Measurements from ENCODE around the gene CLDN24.
A peak's percentile ranks its signal among the peaks of the same experiment; 100 is the strongest.

Gene CLDN24

GRCh38 chr4:183322326-183322725, at the start of gene CLDN24:
TSS of gene CLDN24 (minus strand) at chr4:183322426. CDS start at chr4:183322426, 0 bp downstream.
- no peak for DNase-seq

DNA sequence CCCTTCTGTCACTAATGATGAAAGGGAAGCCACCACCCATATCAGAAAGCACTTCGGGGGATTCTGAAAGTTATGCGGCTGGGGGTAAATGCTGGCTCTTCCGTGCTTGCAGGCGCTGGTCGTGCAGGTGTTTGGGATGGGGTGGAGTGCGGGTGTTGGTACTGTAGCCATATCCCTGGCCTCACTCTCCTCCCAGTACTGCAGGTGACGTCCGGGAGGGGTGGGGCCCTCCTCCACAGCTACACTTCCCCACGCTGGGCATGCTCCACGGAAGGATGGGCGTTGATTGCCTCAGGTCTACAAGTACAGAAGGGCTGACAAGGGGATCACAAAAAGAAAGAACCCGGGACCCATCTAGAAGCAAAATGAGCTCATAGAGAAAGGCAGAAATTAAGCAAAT, 48.6 kb upstream of the CLDN24 start:
- no peak for DNase-seq

DNA sequence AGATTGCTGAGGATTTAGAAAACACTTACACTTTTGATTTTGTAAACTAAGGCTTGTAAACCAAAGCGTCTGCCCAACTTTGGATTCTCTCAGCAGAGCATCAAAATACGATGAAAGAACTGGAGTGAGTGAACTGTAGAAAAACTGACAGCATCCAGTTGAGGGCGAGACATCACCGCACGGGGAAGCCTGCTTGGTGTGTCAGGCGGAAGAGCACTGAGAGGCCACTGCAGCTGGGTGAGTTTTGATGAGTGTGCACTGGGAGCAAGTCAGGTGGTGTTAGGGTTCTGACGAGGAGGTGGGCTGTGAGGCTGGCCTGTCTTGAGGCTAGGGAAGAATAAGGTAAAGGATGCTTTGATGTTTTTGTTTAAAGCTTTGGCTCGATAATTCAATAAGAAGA, 46.8 kb upstream of the CLDN24 start:
- DNase-seq: no peak

- no peak for DNase-seq
These were observed 44.1 kb upstream of the CLDN24 start for GRCh38 chr4:183366206-183366835.

DNA sequence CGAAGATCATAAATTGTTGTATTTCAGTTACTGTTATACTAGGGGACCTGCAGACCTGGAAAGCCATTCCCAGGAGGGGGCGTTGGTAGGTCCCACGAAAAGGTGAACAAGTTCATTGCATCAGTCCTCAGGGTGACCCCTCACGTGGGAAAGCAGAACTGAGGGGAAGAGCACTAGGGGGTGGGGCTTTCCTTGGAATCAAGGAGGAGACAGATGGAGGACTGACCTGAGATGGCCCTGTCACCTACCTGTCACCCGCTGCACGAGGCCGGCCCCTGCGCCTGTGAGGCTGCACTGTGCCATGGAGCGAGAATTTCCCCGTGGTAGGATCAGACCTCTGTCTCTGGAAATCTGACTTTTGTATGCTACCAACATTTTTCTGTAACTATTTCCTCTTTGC, 41.8 kb upstream of the CLDN24 start:
- no peak for DNase-seq

- DNase-seq: no peak
These were observed 40.8 kb upstream of the CLDN24 start for GRCh38 chr4:183362916-183363542.

- no peak for DNase-seq
These were observed 39.8 kb upstream of the CLDN24 start for GRCh38 chr4:183362036-183362435.

DNA sequence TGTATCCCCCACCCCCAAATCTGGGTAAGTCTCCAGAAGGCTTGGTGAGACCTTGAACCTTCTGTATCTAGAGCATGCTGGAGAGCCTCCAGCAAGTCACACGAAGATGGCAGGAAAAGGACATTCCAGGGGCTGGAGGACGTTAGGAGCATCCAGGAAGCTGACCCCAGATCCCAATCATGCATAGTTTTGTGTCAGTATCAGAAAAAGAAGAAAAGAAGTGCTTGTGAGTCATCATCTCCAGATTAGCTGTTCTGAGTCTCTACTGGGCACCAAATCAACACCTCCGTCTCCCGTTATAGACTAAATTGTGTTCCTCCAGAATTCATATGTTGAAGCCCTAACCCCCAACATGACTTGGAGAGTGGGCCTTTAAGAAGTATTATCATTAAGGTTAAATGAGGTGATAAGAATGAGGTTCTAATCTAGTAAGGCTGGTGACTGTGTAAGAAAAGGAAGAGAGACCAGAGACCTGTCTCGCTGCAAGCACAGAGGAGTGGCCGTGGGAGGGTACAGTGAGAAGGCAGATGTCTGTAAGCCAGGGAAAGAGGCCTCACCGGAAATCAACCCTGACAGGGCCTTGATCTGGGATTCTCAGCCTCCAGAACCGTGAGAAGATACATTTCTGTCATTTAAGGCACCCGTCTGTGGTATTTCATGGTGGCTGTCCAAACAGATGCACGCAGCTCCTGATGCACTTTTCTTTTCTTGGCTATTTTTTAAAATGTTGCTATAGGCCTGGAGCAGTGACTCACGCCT, 38.1 kb upstream of the CLDN24 start:
- DNase-seq: no peak

GRCh38 chr4:183358215-183358755, 36.1 kb upstream of the CLDN24 start:
- DNase-seq: no peak

GRCh38 chr4:183356931-183357675, 34.9 kb upstream of the CLDN24 start:
- DNase-seq: no peak

GRCh38 chr4:183356173-183356830, 34.1 kb upstream of the CLDN24 start:
- no peak for DNase-seq

DNA sequence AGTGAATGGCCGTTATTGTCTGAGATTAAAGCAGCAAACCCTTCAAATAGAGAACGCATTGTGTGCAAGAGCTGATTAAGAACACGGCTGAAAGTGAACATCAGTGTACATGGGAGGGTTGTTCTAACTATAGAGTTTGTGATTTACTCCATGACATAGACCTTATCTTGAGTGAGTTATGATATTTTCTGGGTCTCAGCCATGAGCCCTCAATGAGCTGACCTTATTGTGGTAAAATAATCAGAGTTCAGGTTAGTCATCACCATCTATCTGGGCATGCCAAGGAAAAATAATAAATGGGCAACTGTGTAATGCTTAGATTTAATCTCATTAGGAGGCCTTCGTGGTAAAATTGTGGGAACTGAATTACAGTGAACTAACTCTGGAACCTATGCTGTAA, 33.2 kb upstream of the CLDN24 start:
- DNase-seq: no peak

- DNase-seq: no peak
These were observed 32.0 kb upstream of the CLDN24 start for GRCh38 chr4:183354219-183354618.

GRCh38 chr4:183353557-183353956, 31.3 kb upstream of the CLDN24 start:
- DNase-seq: no peak

DNA sequence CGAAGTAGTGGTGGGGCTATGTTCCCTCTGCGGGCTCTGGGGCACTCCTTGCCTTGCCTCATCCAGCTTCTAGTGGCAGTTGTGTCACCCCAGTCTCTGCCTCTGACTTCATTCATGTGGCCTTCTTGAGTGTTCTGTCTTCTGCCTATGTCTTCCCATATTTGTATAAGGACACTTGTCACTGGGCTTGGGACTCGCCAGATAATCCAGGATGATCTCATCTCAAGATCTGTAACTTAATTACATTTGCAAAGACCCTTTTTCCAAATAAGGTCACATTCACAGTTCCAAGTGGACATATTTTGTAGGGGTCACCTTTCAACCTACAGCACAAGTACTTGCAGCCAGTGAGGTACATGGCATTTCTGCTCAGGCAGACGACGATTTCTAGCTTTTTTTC, 30.3 kb upstream of the CLDN24 start:
- no peak for DNase-seq

GRCh38 chr4:183350317-183351071, 28.3 kb upstream of the CLDN24 start:
- DNase-seq: no peak

DNA sequence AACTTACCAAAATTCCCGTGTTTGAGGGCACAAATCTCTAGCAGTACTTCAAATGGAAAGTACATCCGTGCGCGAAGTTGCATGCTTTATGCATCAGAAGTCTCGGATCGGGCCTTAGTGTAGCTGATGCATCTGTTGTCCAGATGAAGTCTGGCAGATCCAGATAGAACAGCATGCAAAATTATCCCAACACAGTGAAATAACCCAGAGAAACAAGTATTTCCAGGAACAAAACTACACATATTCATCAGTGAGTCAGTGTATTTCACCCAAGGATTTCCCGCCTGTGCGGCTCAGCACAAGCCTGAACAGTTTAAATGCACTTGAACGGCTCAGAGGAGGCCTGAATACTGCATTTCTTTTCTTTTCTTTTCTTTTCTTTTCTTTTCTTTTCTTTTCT, 27.4 kb upstream of the CLDN24 start:
- DNase-seq: no peak

- peak; percentile 2 to 29 for DNase-seq
These were observed 26.8 kb upstream of the CLDN24 start for GRCh38 chr4:183348706-183349659.

GRCh38 chr4:183348136-183348535, 25.9 kb upstream of the CLDN24 start:
- no peak for DNase-seq

- no peak for DNase-seq
These were observed 25.3 kb upstream of the CLDN24 start for GRCh38 chr4:183347566-183347965.

- DNase-seq: no peak
These were observed 24.9 kb upstream of the CLDN24 start for GRCh38 chr4:183347146-183347545.
